OCI-LY1 (cell line): ENCODE measurements around the gene KRT3.

Experiments
- EZH2 ChIP-seq: fragments of 200-600 bp; sonication (generic), shearing (Covaris generic); IDR thresholded peaks from 2 replicates; pipeline ENCODE4 v1.8.0; 2017; ENCODE audit warnings: borderline replicate concordance, mixed run types, mild to moderate bottlenecking, antibody characterized with exemption, low read length, moderate library complexity, mixed read lengths
- TF ChIP-seq, protein P1 (sequence below): fragments of 200-600 bp; sonication (generic), shearing (Covaris generic); IDR thresholded peaks from 2 replicates; pipeline ENCODE4 v1.5.1; 2017; ENCODE audit warnings: mild to moderate bottlenecking, antibody characterized with exemption, low read length, moderate library complexity, mixed read lengths

DNA sequence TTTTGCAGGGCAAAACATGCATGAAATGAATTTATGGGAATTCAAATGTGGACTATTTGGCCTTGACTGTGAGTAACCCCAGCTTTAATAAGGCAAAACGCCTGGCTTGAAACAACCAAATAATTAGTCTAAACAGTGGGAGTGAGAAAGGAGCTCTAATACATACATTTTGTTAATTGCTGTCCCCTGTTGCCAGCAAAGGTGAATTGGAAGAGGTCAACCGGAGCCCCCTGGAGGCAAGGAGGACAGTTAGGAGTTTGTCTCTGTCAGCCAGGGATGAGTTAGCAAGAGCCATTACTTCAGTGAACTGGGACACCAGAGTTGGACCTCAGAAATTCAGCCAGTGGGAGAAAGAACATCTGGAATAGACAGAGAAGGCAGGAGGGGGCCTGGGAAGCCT, 36.2 kb downstream of the KRT3 start:
- TF ChIP-seq, protein P1, sequence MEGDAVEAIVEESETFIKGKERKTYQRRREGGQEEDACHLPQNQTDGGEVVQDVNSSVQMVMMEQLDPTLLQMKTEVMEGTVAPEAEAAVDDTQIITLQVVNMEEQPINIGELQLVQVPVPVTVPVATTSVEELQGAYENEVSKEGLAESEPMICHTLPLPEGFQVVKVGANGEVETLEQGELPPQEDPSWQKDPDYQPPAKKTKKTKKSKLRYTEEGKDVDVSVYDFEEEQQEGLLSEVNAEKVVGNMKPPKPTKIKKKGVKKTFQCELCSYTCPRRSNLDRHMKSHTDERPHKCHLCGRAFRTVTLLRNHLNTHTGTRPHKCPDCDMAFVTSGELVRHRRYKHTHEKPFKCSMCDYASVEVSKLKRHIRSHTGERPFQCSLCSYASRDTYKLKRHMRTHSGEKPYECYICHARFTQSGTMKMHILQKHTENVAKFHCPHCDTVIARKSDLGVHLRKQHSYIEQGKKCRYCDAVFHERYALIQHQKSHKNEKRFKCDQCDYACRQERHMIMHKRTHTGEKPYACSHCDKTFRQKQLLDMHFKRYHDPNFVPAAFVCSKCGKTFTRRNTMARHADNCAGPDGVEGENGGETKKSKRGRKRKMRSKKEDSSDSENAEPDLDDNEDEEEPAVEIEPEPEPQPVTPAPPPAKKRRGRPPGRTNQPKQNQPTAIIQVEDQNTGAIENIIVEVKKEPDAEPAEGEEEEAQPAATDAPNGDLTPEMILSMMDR, result no peak
- TF ChIP-seq EZH2, result no peak
